Stimulated activated CD8-positive, alpha-beta memory T cell treated with anti-CD3 and anti-CD28 coated beads, Interleukin-7, amount 100 ng/mL, for 4 hours (primary cell): ENCODE results near the gene AGPAT1.

ENCODE experiments used
- DNase-seq, 2 donors: peaks; one replicate each; pipeline ENCODE4 v3.0.0-alpha.2; 2020; ENCODE audit warnings: low read depth in 2 of 2

The AGPAT1 gene

DNA sequence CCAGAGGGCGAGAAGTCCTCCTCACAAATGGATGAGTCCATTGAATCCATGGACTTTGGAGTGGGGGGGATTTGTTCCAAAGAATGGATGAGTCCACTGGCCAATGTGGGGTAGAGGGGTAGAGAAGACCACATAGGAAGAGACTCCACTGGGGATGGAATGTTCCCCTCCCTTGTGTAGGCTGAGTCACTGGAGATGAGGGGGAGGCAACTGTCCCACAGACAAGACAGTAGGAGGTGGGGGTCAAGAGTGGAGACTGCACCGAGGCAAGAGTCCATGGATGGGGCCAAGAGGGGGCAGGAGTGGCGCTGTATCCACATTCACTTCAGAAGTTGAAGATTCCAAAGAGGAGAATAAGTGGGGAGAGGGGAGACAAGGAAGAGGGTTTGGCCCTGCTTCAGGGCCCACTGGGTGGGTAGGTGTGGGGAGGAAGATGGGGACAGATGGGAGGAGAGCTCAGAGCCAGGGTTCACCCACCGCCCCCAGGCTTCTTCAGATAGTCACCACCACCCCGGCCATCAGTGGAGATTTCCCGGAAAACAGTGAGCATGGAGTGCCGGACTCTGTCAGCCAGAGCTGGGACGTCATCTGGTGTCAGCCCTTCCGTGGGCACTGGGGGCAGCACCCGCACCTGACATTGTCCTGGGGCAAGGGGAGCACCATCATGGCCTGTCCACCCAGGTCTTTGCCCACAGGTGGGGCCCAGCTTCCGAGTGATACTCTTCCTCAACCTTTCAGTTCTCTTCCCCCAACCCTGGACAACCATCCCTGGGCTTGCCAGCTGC is 6.9 kb downstream of the AGPAT1 start:
- no peak for DNase-seq

DNA sequence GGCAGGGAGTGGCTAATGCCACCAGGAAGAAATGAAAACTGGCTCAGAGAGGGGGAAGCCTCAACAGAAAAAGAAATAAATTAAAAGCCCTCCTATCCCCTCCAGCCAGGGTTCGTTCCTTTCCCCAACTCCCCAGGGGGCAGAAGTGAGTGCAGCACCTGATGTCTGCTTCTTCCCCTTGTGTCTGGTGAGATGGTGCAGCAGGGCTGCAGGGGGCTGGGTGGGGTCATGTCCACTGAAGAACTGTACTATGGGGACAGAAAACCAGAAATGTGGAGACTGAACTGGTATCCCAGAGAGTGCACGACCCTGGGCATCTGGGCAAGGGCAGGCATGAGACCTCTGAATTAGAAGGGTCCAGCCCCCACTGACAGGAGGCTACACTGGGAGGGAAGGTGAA is 7.5 kb downstream of the AGPAT1 start:
- no peak for DNase-seq

DNA sequence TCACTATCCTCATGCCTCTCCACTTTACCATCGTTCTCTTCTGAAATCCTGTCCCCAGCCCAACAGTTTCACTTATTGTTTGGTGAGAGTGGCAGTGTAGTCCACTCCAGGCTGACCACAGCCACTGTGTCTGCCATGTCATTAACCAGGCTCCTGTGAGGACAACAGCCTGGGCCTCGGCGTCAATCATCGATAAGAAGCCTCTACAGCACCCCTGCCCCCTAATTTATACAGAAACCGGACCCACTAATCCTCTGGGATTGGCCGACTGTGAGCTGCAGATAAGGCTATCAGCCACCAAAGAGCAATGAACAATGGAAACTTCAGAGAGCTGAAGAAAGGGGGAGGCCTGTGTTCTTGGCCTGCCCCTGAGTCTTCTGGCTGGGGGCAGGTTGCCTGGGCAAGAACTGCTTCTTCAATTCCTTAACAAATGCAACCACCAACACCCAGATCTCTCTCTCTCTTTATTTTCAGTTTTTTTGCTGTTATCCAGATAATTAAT is 8.1 kb downstream of the AGPAT1 start:
- no peak for DNase-seq

DNA sequence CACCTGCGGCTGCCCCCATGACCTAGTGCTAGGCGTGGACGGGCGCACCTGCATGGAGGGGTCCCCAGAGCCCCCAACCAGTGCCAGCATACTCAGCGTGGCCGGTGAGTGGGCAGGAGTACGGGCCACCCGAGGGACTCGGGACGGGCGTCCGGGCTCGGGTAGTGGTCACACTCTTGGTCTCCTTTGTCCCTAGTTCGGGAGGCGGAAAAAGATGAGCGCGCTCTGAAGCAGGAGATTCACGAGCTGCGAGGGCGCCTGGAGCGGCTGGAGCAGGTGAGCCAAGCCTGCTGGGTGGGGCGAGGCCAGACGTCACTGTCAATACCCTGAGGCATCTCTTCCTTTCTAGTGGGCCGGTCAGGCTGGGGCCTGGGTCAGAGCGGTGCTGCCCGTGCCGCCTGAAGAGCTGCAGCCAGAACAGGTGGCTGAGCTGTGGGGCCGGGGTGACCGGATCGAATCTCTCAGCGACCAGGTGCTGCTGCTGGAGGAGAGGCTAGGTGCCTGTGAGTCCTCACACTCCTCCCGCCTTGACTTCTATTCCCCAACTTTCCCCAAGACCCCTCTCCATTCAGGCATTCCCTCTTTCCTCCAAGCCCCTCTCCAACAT is 8.6 kb downstream of the AGPAT1 start:
- no peak for DNase-seq

DNA sequence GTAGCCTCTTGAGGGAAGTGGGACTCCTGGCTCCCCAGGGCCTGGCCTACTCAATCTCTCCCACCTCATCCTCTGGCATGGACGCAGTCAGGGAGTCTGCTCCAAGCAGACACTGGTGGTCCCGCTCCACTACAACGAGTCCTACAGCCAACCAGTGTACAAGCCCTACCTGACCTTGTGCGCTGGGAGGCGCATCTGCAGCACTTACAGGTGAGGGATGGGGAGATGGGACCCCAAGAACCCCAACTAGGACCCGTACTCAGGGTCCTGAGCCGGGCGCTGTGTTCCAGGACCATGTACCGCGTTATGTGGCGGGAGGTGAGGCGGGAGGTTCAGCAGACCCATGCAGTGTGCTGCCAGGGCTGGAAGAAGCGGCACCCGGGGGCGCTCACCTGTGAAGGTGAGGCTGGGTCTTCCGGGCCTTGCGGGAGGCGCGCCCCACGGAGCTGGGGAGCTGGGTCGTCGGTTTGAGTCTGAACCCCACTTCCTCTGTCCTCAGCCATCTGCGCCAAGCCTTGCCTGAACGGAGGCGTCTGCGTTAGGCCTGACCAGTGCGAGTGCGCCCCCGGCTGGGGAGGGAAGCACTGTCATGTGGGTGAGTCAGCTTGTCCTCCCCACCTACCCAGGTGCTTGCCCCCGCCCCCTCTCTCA is 9.3 kb downstream of the AGPAT1 start:
- no peak for DNase-seq

DNA sequence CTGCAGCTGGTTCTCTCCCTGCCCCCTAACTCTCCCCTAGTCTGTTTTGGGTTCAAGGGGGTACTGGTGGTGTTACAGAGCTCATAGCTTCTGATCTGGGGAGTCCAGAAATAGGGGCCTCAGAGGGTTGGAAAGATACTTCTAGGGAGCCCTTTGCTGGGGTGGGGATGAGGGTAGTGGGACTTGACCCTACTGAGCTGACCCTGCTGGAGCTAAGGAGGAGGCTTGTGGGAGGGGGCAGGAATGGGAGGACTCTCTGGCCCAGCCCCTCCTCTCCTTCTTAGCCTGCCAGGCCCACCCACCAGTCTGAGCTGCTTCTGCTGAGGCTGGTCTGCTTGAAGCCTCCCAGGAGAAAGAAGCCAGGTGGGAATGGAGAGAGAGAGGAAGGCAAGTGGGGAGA is 11.6 kb downstream of the AGPAT1 start, which contains the start of gene EGFL8:
Gene EGFL8, plus strand, starts transcription at position 301 of the 400 bp plus-strand sequence. CDS start 1,571 bp downstream, outside the sequence.
- DNase-seq = no peak

DNA sequence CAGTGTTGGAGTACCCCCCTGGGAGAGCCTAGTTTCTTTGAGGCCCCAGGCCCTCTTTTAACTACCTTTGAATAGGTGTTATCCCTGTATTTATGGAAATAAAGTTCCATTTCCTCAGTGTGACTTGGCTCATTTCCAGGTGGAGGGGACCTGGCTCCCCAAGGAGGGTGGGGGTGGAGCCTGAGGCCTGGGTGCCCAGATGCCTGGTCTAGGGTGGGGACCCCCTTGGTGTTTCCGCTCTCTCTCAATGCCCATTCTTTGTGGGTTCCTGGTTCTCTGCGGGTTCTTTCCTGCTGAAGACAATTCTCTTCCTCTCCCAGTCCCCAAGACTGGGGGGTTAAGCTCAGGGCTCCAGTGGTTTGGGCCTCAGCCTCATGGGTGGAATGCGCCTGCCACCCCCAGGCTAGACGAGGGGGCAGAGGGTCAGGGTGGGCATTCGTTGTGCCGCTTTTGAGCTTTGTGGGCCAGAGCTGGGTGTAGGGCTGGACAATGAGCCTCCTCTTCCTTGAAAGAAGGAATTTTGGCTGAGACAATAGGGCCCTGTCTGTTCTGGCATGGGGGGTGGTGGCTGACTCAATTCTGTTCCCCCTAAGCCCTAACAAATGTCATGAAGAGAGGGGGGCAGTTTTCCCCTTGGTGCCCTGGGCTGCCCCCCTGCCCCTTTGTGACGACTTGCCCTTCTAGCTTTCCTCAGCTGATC is 12.2 kb downstream of the AGPAT1 start:
- DNase-seq = no peak

DNA sequence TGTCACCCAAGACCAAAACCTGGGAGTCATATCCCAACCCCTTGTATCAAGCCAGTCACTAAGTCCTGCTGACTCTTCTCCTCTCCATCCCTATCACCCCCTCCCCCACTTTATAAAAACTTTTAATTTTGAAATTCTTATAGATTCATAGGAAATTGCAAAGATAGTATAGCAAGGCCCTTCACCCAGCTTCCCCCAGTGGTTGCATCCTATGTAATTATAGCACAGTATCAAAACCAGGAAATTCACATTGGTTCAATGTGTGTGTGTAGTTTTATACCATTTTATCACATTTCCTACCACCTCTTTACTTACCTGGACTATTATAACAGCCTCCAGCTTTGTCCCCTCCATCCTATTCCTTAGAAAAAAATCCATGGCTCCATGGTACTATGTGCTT is 17.8 kb downstream of the AGPAT1 start:
- DNase-seq = no peak

DNA sequence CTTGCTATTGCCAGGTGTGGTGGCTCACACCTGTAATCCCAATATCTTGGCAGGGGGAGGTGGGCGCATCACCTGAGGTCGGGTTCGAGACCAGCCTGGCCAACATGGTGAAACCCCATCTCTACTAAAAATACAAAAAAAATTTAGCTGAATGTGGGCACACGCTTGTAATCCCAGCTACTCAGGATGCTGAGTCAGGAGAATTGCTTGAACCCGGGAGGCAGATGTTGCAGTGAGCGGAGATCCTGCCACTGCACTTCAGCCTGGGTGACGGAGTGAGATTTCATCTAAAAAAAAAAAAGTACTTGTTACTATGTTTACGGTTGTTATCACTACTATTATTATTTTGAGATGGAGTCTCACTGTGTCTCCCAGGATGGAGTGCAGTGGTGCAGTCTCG is 19.0 kb downstream of the AGPAT1 start:
- DNase-seq = no peak

DNA sequence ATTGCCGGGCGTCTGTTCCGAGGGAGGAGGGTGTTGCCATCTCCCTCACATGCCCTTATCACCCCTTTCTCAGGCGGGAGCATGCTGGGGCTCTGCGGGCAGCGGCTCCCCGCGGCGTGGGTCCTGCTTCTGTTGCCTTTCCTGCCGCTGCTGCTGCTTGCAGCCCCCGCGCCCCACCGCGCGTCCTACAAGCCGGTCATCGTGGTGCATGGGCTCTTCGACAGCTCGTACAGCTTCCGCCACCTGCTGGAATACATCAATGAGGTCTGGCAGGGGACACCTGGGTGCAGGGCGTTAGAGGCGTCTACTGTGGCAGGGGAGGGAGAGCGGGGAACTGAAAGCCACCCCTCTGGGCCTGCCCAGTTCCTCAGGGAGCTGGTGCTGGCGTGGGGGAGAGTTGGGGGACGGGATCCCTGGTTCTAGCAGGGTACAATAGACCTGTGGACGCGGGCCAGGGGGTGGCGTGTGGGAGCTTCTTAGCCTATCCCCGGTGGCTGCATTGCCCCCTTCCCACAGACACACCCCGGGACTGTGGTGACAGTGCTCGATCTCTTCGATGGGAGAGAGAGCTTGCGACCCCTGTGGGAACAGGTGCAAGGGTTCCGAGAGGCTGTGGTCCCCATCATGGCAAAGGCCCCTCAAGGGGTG is 21.2 kb downstream of the AGPAT1 start:
- peak; percentile 39 to 53 for DNase-seq

DNA sequence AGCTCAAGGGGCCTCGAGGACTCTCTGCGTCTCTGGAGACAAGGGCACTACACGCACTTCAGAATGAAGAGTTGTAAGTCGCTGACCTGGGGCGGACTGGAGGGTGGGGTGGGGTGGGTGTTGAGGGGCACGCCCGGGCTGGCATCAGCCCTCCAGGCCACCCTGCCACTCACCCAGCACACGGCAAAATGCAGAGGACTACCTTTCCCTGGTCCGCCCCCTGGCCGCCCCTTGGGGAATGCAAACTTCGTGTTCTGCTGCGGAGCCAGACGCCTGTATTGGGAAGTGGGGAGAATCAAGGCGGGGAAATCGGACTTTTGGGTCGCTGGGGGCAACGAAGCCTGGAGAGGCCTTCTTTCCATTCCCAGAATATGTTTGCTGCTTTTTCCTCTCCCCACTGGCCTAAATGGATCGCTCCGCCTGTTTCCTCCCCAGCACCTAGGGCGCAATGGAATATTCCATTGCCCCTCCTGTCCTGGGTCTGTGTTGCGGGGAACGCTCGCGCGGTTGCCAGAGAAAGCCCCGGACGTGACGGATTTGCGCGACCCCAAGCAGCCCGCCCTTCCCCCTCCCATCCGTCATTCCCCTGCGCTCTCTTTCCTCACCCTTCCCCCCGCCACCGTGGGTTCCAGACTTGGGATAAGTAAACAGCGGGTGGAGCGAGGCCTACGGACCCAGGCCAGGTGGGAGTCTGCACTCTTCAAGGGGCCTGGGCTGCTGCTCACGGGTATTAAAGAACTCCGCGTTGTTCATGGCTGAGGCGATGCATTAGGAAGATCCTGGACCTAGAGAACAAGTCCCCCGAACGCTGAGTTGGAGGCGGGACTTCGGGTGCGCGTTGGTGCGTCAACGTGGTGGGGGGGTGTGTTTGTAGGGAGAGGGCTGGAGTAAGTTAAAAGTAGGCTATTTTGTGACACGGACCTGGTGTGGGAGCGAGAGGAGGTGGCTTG is 22.0 kb downstream of the AGPAT1 start, which contains the start of gene PPT2:
Gene PPT2, plus strand, starts transcription at position 578 of the 950 bp plus-strand sequence. CDS start 454 bp downstream, outside the sequence.
- DNase-seq = peak; percentile 70 to 72

DNA sequence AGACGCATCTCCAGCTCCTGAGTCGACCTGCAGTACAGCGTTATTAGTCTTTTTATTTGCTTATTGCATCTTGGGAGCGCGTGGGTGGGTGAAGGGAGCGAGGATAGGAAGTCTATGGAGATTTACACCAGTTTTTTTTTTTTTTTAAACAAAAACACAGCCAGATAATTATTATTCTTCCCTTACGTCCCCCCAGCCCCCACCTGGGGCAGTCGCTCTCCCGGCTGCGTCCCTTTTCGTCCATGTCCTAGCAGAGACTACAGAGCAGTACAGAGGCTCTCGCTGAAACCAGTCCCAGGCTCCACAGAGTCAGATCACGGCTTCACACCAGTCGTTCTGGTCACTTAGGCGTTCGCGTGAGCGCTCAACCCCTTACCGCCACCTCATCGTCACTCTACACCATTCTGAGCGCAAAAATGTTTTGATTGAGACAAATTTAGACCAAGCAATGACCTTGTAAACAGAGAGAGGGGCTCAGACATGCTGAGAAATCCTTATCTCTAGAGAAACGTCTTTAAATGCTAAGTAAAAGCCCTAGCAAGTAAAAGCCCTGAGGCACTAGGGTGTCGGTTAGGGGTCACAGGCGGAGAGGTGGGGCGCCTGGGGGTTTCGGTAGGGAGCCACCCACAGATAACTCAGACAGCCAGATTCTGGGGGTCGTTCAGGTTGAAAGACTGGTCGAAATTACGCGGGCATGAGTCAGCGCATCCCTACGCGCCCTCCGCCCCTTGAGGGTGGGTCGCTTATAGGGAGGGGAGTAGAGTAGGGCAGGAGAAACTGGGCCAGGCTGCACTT is 22.9 kb downstream of the AGPAT1 start:
- no peak for DNase-seq

DNA sequence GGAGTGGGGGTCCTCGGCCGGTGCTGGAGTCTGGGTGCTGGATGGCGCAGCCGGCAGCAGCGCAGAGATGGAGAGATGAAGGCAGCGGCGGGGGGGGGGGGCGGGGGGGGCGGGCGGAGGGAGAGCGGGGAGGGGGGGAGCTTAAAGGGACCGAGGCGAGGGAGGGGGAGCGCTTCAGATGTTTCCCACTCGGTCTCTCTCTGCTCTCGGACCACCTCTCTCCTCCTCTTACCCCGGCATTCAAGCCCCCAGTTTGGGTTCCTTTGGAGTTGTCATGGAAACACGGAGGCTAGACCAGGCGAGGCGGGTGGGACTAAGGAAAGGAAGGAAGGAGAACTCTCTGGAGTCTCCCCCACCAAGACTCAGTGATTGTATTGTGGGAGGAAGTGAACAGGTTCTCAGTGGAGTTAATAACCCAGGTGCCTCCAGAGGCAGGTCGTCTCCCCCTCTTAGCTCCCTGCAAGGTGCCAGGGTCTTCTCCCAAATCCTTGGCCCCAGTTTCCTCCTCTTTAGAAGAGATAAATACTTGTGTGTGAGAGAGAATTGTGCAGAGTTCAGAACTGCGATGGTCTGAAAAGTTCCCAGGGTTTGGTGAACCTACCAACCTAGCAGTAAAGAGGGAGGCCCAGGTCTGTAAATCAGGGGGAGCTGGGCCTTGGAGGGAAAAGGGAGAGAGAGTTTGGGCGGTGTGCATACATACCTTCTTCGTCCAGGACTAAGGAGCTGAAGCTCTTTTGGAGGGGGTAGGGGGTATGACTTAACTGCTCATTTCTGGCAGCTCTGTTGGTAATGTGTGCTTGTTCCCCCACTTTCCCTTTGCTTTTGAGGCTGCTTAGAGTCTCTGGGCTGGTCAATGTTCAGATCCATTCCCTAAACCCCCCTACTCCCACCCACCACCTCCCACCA is 23.8 kb downstream of the AGPAT1 start, which contains the start of gene PRRT1:
Gene PRRT1, minus strand, starts transcription at position 77 of the 906 bp plus-strand sequence. CDS start 112 bp downstream, outside the sequence.
- DNase-seq = no peak

DNA sequence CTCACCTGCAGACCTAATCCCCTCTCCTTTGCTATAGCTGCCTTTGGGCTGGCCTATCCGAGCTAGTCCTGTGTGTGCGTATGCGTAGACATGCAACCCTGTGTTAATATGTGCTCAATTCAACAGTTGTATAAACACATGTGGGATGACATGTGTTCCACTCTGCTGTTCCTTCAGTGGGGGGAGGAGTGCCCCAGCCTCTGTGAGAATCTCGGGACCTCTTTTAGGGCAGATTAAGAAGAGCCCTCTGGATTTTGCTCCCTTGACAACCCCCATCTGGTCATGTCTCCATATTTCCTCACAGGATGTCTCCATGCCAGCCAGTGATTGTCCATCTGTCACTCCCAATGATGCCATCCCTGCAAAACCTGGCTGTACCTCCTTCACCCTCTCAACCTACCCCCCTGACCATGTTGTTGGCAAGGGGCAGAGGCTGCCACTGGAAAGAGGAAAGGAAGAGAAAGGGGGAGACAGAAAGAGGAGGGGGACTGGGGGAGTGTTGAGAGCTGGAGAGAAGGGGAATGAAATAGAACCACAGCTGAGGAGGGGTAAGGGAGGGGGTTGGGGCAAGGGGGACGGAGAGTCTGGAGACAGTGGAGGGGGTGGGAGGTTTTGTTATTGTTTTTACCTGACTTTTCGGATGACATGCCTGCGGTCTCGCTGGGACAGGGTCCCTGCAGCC is 24.6 kb downstream of the AGPAT1 start:
- DNase-seq = no peak

DNA sequence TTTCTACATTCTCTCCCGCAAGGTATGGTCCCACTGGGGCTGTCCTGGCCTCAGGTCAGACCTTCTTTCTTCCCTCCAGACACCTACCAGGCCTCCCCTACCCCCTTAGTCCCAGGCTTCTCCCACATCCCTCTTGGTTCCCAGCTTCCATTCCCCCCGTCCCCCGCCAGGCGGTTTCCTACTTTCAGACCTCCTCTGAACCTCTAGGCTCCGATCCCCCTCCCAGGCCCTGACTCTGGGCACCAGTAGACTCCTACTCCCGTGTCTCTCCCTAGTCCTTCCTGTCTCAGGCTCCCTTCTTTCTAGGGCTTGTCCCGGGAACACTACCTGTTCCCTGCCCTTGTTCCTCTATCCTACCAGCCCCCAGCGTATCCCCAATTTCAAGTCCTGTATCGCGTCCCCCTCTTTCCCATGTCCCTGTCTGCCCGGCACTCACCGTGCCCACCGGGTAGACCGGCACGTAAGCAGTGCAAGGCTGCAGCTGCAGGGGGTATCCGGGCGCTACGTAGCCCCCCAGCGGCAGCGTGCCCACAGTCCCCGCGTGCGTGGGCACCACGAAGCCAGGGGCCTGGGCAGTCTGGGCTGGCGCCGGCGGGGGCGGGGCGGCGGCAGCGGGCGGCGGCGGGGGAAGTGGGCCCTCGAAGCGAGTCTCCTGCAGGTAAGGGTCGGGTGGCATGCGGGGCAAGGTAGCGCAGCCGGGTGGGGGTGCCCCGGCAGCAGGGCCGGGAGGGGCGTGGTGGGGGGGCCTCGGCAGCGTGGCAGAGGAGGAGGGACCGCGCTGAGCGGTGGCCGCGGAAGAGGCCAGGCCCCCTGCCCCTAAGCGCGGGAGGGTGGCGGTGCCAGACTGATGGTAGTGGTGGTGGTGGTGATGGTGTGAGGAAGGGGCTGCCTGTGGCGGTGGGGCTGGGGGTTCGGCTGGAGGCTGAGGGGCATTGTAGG is 25.7 kb downstream of the AGPAT1 start:
- DNase-seq = no peak

DNA sequence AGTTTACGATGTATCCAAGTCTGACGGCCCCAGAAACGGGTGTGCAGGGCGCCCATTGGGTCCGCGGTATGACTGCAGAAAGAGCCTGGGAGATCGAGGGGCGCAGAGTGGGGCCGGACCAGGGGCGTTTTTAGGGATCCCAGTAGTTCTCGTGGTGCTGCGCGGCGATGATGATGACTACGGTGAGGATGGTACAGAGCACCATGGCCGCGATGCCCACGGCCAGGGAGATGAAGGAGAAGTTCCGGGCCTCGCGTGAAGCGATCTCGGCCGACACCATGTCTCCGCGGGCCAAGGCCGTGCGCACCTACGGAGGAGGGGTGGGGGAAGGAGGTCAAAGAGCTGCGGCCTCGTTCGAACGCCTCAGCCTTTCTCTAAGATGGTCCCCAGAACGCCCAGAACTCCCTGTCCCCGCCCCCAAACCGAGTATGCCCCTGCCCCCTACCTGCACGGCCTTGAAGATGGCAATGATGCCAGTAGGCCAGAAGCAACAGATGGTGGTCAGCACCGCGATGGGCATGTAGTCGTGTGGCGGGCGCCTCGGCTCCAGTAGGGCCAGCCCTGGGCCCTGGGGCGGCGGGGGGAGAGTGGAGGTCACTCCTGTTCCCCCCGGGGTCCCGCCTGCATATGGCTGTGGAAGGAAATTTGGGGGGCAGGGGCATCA is 26.7 kb downstream of the AGPAT1 start:
- no peak for DNase-seq
